Right kidney (tissue), 9 donors: ENCODE data around the gene CDIP1.
"Not testable (repeated sequence)": the region's sequence is repeated elsewhere in the genome, so short reads cannot be mapped to it uniquely, and the experiment has no call there.

Experiments
- DNase-seq: peaks from one replicate; pipeline ENCODE4 v3.0.0-alpha.2; 2016
- long read RNA-seq, 8 donors: transcript quantifications; one replicate each; lab custom pipeline, GENCODE V29; 2026

CDIP1 gene
- long read RNA-seq, donor 1, transcript CDIP1-209 (6 exons, 2,062 nt), result major isoform, 6 of 10 reads
- long read RNA-seq, donor 1, partial matches to known transcripts, result 0 of 10 reads
- long read RNA-seq, donor 1, other reads (novel, unspliced or antisense), result 0 of 10 reads
- long read RNA-seq, donor 2, partial matches to known transcripts, result 0 of 4 reads
- long read RNA-seq, donor 2, other reads (novel, unspliced or antisense), result 0 of 4 reads
- long read RNA-seq, donor 3, transcript CDIP1-209 (6 exons, 2,062 nt), result major isoform, 6 of 11 reads
- long read RNA-seq, donor 3, partial matches to known transcripts, result 0 of 11 reads
- long read RNA-seq, donor 3, other reads (novel, unspliced or antisense), result 0 of 11 reads
- long read RNA-seq, donor 4, transcript CDIP1-209 (6 exons, 2,062 nt), result major isoform, 10 of 14 reads
- long read RNA-seq, donor 4, partial matches to known transcripts, result 0 of 14 reads
- long read RNA-seq, donor 4, other reads (novel, unspliced or antisense), result 0 of 14 reads
- long read RNA-seq, donor 5, transcript CDIP1-209 (6 exons, 2,062 nt), result major isoform, 8 of 10 reads
- long read RNA-seq, donor 5, partial matches to known transcripts, result 0 of 10 reads
- long read RNA-seq, donor 5, other reads (novel, unspliced or antisense), result 0 of 10 reads
- long read RNA-seq, donor 6, transcript CDIP1-209 (6 exons, 2,062 nt), result major isoform, 6 of 10 reads
- long read RNA-seq, donor 6, partial matches to known transcripts, result 0 of 10 reads
- long read RNA-seq, donor 6, other reads (novel, unspliced or antisense), result 0 of 10 reads
- long read RNA-seq, donor 7, result 0 reads
- long read RNA-seq, donor 8, transcript CDIP1-209 (6 exons, 2,062 nt), result major isoform, 6 of 9 reads
- long read RNA-seq, donor 8, partial matches to known transcripts, result 0 of 9 reads
- long read RNA-seq, donor 8, other reads (novel, unspliced or antisense), result 0 of 9 reads

- DNase-seq, result peak; percentile 95
Observed at GRCh38 chr16:4538350-4539235, at the start of gene CDIP1. TSS of gene CDIP1 (minus strand) at chr16:4538773. CDS start at chr16:4514130, 24,643 bp downstream.

GRCh38 chr16:4586291-4586690 is 47.7 kb upstream of the CDIP1 start:
- no peak for DNase-seq

GRCh38 chr16:4583906-4584305 is 45.3 kb upstream of the CDIP1 start:
- DNase-seq, result no peak

- DNase-seq, result no peak
Observed at GRCh38 chr16:4580250-4580649, 41.7 kb upstream of the CDIP1 start.

- DNase-seq, result no peak
Observed at GRCh38 chr16:4578961-4579530, 40.5 kb upstream of the CDIP1 start.

- no peak for DNase-seq
Observed at GRCh38 chr16:4576008-4576407, 37.4 kb upstream of the CDIP1 start.

- no peak for DNase-seq
Observed at GRCh38 chr16:4574919-4575705, 36.5 kb upstream of the CDIP1 start.

- not testable (repeated sequence) for DNase-seq
Observed at GRCh38 chr16:4573926-4574325, 35.4 kb upstream of the CDIP1 start.

GRCh38 chr16:4572715-4573114 is 34.1 kb upstream of the CDIP1 start:
- no peak for DNase-seq

- no peak for DNase-seq
Observed at GRCh38 chr16:4570688-4571321, 32.2 kb upstream of the CDIP1 start.

GRCh38 chr16:4570086-4570485 is 31.5 kb upstream of the CDIP1 start:
- no peak for DNase-seq

GRCh38 chr16:4566144-4566543 is 27.6 kb upstream of the CDIP1 start:
- no peak for DNase-seq

GRCh38 chr16:4564661-4565267 is 26.2 kb upstream of the CDIP1 start:
- no peak for DNase-seq

- no peak for DNase-seq
Observed at GRCh38 chr16:4561596-4561995, 23.0 kb upstream of the CDIP1 start.

GRCh38 chr16:4557973-4558372 is 19.4 kb upstream of the CDIP1 start:
- DNase-seq, result no peak

- no peak for DNase-seq
Observed at GRCh38 chr16:4556580-4556979, 18.0 kb upstream of the CDIP1 start.

- no peak for DNase-seq
Observed at GRCh38 chr16:4556112-4556511, 17.5 kb upstream of the CDIP1 start, which contains the start of gene C16orf96. TSS of gene C16orf96 (plus strand) at chr16:4556340. CDS start at chr16:4556490, 150 bp downstream.

- DNase-seq, result no peak
Observed at GRCh38 chr16:4552541-4552940, 14.0 kb upstream of the CDIP1 start.

- no peak for DNase-seq
Observed at GRCh38 chr16:4550591-4550990, 12.0 kb upstream of the CDIP1 start.

GRCh38 chr16:4548124-4548523 is 9.6 kb upstream of the CDIP1 start:
- DNase-seq, result no peak
